ENCODE measurements around the gene LTN1. TPM values are rescaled to one million over a fixed set of nuclear protein-coding genes. Genes with fewer than 3 reads are reported as not detected.

LTN1 gene
- total RNA-seq, 2 donors from 2014 or later: 19.8 to 21.8 TPM

DNA sequence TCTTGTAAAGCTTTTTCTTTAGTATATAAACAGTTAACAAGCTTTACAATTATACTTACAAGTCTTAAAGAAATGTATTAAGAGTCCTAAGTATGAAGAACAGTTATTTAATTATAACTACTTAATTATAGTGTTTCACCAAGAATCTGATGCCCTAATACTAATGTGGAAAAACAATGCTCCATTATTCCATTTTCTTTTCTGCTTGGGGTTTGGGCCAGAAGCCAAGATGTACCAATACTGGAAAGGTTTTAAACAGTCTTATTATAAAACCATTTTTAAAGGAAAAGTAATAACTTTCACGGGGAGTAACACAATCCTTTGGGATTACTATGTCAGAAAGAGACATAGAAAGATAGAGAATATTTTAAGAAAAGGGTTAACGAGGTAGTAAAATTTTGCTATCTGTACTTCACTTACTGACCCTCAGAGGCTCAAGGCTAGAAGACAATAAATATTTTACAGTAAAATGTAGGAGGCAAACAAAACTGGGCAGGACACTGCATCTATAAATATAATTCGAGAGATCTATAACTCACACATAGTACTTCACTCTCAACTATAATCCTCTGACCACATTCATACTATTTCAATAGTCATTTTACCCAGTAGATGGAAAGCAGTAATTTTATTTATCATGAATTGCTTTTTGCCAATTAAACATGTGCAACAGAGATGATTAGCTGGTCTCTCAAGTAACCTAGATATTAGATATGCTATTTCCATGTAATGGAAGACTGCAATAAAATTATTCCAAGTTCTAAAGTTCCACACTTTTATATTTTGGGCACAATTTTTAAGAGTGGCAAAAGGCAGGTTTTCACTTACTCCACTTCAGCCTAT, 63.9 kb downstream of the LTN1 start:
- peaks cover 40% of the 10 kb centered on the region for H3K36me3 ChIP-seq (ENCODE audit: control insufficient read depth, insufficient read depth, low read length)
- Mint-ChIP-seq H3K4me1 (peaks cover 5% of the 10 kb centered on the region), H3K27me3 (ENCODE audit: insufficient read depth) (no peaks in the 10 kb centered on the region), H3K4me3 (no peak overlapping the region), H3K27ac (no peak overlapping the region), H3K9me3 (peaks cover 9% of the 10 kb centered on the region), H3K36me3 (ENCODE audit: low read depth) (peaks cover 41% of the 10 kb centered on the region)
- no peak for DNase-seq
- 92 to 100% methylated on average over 2 to 3 of the region's 3 CpGs for WGBS, 2 experiments (ENCODE audit: insufficient coverage in 1 of 2, insufficient read length in 1 of 2)
- no peaks in the 10 kb centered on the region for H3K9me3 ChIP-seq (ENCODE audit: control insufficient read depth, low read length)
- no peaks in the 10 kb centered on the region for H3K27me3 ChIP-seq (ENCODE audit: control insufficient read depth, insufficient read depth, low read length, poor library complexity, severe bottlenecking)
- no peak overlapping the region for H3K9ac ChIP-seq (ENCODE audit: extremely low read depth, low read length, poor library complexity, severe bottlenecking)
- TF ChIP-seq, protein P1, sequence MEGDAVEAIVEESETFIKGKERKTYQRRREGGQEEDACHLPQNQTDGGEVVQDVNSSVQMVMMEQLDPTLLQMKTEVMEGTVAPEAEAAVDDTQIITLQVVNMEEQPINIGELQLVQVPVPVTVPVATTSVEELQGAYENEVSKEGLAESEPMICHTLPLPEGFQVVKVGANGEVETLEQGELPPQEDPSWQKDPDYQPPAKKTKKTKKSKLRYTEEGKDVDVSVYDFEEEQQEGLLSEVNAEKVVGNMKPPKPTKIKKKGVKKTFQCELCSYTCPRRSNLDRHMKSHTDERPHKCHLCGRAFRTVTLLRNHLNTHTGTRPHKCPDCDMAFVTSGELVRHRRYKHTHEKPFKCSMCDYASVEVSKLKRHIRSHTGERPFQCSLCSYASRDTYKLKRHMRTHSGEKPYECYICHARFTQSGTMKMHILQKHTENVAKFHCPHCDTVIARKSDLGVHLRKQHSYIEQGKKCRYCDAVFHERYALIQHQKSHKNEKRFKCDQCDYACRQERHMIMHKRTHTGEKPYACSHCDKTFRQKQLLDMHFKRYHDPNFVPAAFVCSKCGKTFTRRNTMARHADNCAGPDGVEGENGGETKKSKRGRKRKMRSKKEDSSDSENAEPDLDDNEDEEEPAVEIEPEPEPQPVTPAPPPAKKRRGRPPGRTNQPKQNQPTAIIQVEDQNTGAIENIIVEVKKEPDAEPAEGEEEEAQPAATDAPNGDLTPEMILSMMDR (conservative IDR thresholded peaks at IDR 0.05): no peak
- no peaks in the 10 kb centered on the region for H3K4me1 ChIP-seq (ENCODE audit: control insufficient read depth, insufficient read depth, low read length)
- no peak overlapping the region for H3K4me3 ChIP-seq (ENCODE audit: low read length)
- no peak overlapping the region for H3K27ac ChIP-seq (ENCODE audit: low read depth, low read length)

- H3K27ac Mint-ChIP-seq: no peak overlapping the region
- Histone ChIP-seq H3K36me3 (ENCODE audit: control insufficient read depth, insufficient read depth, low read length) (peaks cover 29% of the 10 kb centered on the region), H3K4me1 (ENCODE audit: control insufficient read depth, insufficient read depth, low read length) (peaks cover 11% of the 10 kb centered on the region), H3K27me3 (ENCODE audit: control insufficient read depth, insufficient read depth, low read length, poor library complexity, severe bottlenecking) (no peaks in the 10 kb centered on the region), H3K9ac (ENCODE audit: extremely low read depth, low read length, poor library complexity, severe bottlenecking) (no peak overlapping the region), H3K9me3 (ENCODE audit: control insufficient read depth, low read length) (no peaks in the 10 kb centered on the region), H3K4me3 (ENCODE audit: low read length) (no peak overlapping the region), H3K27ac (ENCODE audit: low read depth, low read length) (no peak overlapping the region)
- H3K27me3 Mint-ChIP-seq (ENCODE audit: insufficient read depth): no peaks in the 10 kb centered on the region
- H3K9me3 Mint-ChIP-seq: peaks cover 9% of the 10 kb centered on the region
- no peak overlapping the region for H3K4me3 Mint-ChIP-seq
- DNase-seq: no peak
- peaks cover 21% of the 10 kb centered on the region for H3K4me1 Mint-ChIP-seq
- WGBS, 2 experiments (ENCODE audit: insufficient coverage in 1 of 2, insufficient read length in 1 of 2): 88 to 100% methylated on average over 1 of the region's 1 CpG
- TF ChIP-seq, protein P1 (conservative IDR thresholded peaks at IDR 0.05): no peak
- H3K36me3 Mint-ChIP-seq (ENCODE audit: low read depth): peaks cover 30% of the 10 kb centered on the region
Measured at GRCh38 chr21:28927130-28927529, 65.5 kb downstream of the LTN1 start.

- Histone ChIP-seq H3K27ac (ENCODE audit: low read depth, low read length) (no peak overlapping the region), H3K27me3 (ENCODE audit: control insufficient read depth, insufficient read depth, low read length, poor library complexity, severe bottlenecking) (no peaks in the 10 kb centered on the region), H3K4me1 (ENCODE audit: control insufficient read depth, insufficient read depth, low read length) (peaks cover 19% of the 10 kb centered on the region), H3K9ac (ENCODE audit: extremely low read depth, low read length, poor library complexity, severe bottlenecking) (peak overlapping the region; percentile 36), H3K9me3 (ENCODE audit: control insufficient read depth, low read length) (no peaks in the 10 kb centered on the region), H3K4me3 (ENCODE audit: low read length) (peak overlapping the region; percentile 53), H3K36me3 (ENCODE audit: control insufficient read depth, insufficient read depth, low read length) (peaks cover 12% of the 10 kb centered on the region)
- H3K4me1 Mint-ChIP-seq: peaks cover 38% of the 10 kb centered on the region
- no peaks in the 10 kb centered on the region for H3K27me3 Mint-ChIP-seq (ENCODE audit: insufficient read depth)
- no peak overlapping the region for H3K4me3 Mint-ChIP-seq
- TF ChIP-seq, protein P1 (conservative IDR thresholded peaks at IDR 0.05): no peak
- DNase-seq: no peak
- H3K36me3 Mint-ChIP-seq (ENCODE audit: low read depth): peaks cover 21% of the 10 kb centered on the region
- H3K9me3 Mint-ChIP-seq: peaks cover 9% of the 10 kb centered on the region
- peak overlapping the region; percentile 99 for H3K27ac Mint-ChIP-seq
Measured at GRCh38 chr21:28923439-28923975, 69.2 kb downstream of the LTN1 start.

Measured in endodermal cell (in vitro differentiated cells).